OCI-LY3 (cell line): ENCODE measurements around the gene CRYBG1.

ENCODE experiments used
- H2AFZ ChIP-seq: fragments of 200-600, 300-600 bp; shearing (Covaris generic); 2 replicates; pipeline ENCODE4 v1.6.0; 2014; ENCODE audit warnings: antibody characterized with exemption, low read depth, low read length
- H3K27ac ChIP-seq: fragments of 200-600, 300-600 bp; sonication (generic); 2 replicates; pipeline ENCODE4 v1.5.1; 2014; ENCODE audit warnings: mild to moderate bottlenecking, low read length, moderate library complexity, mixed read lengths
- H3K27me3 ChIP-seq: fragments of 200-600, 300-600 bp; sonication (generic); 2 replicates; pipeline ENCODE4 v1.6.1; 2014; ENCODE audit warnings: low read depth, low read length, mixed read lengths
- H3K36me3 ChIP-seq: fragments of 200-600, 300-600 bp; sonication (generic); replicated peaks from 2 replicates; pipeline ENCODE3; 2014; ENCODE audit warnings: low read depth, low read length, mixed read lengths
- H3K4me1 ChIP-seq: fragments of 300-600, 200-600 bp; sonication (generic); 2 replicates; pipeline ENCODE4 v1.6.1; 2014; ENCODE audit warnings: low read length, mixed read lengths
- H3K4me2 ChIP-seq: fragments of 200-600, 300-600 bp; sonication (generic); 2 replicates; pipeline ENCODE4 v1.6.1; 2014; ENCODE audit warnings: low read length, mixed read lengths
- H3K4me3 ChIP-seq: fragments of 300-600, 200-600 bp; sonication (generic); 2 replicates; pipeline ENCODE4 v1.5.1; 2014; ENCODE audit warnings: antibody characterized with exemption, mild to moderate bottlenecking, low read length, moderate library complexity
- H3K79me2 ChIP-seq: fragments of 300-600, 200-600 bp; shearing (Covaris generic); 2 replicates; pipeline ENCODE4 v1.6.1; 2014; ENCODE audit warnings: mild to moderate bottlenecking, low read length, mixed read lengths
- H3K9ac ChIP-seq: fragments of 300-600, 200-600 bp; shearing (Covaris generic); 2 replicates; pipeline ENCODE4 v1.6.0; 2014; ENCODE audit warnings: mild to moderate bottlenecking, low read length, moderate library complexity
- H3K9me3 ChIP-seq: fragments of 200-600, 300-600 bp; shearing (Covaris generic); 2 replicates; pipeline ENCODE4 v1.6.1; 2014; ENCODE audit warnings: low read length, mixed read lengths; ENCODE audit not compliant: insufficient read depth
- H4K20me1 ChIP-seq: fragments of 200-600, 300-600 bp; sonication (generic); 2 replicates; pipeline ENCODE4 v1.6.1; 2016; ENCODE audit warnings: low read length, mixed read lengths; ENCODE audit not compliant: insufficient read depth
- CTCF ChIP-seq: fragments of 200-600, 300-600 bp; sonication (generic); IDR thresholded peaks from 2 replicates; pipeline ENCODE4 v1.5.1; 2014; ENCODE audit warnings: antibody characterized with exemption, low read length, low read depth
- EZH2phosphoT487 ChIP-seq: fragments of 200-600 bp; shearing (Covaris generic); IDR thresholded peaks from 2 replicates; pipeline ENCODE4 v1.6.1; 2018; ENCODE audit warnings: antibody characterized with exemption, mixed run types, low read depth

The CRYBG1 gene

GRCh38 chr6:106614166-106614565 is 253.6 kb downstream of the CRYBG1 start:
- peak overlapping the region; percentile 84 for H3K27ac ChIP-seq
- peaks cover 5% of the 10 kb centered on the region for H3K79me2 ChIP-seq
- peak overlapping the region; percentile 23 for H3K4me2 ChIP-seq
- TF ChIP-seq CTCF (no peak), EZH2phosphoT487 (no peak)
- no peak overlapping the region for H2AFZ ChIP-seq
- no peak overlapping the region for H3K4me3 ChIP-seq
- H4K20me1 ChIP-seq = no peaks in the 10 kb centered on the region
- H3K4me1 ChIP-seq = peaks cover 44% of the 10 kb centered on the region
- H3K9ac ChIP-seq = peak overlapping the region; percentile 54
- peaks cover 18% of the 10 kb centered on the region for H3K36me3 ChIP-seq
- H3K9me3 ChIP-seq = no peaks in the 10 kb centered on the region
- no peaks in the 10 kb centered on the region for H3K27me3 ChIP-seq

GRCh38 chr6:106614592-106615257 is 254.2 kb downstream of the CRYBG1 start:
- Histone ChIP-seq H3K4me2 (peak overlapping the region; percentile 23), H3K27me3 (no peaks in the 10 kb centered on the region), H3K79me2 (peaks cover 5% of the 10 kb centered on the region), H3K9me3 (no peaks in the 10 kb centered on the region), H4K20me1 (no peaks in the 10 kb centered on the region), H2AFZ (no peak overlapping the region), H3K4me3 (no peak overlapping the region), H3K9ac (peak overlapping the region; percentile 54), H3K4me1 (peaks cover 41% of the 10 kb centered on the region), H3K36me3 (peaks cover 18% of the 10 kb centered on the region), H3K27ac (peak overlapping the region; percentile 84)
- TF ChIP-seq CTCF (no peak), EZH2phosphoT487 (no peak)

- H3K9me3 ChIP-seq = no peaks in the 10 kb centered on the region
- H2AFZ ChIP-seq = no peak overlapping the region
- no peaks in the 10 kb centered on the region for H4K20me1 ChIP-seq
- no peak overlapping the region for H3K4me3 ChIP-seq
- H3K4me2 ChIP-seq = no peak overlapping the region
- no peaks in the 10 kb centered on the region for H3K27me3 ChIP-seq
- H3K27ac ChIP-seq = no peak overlapping the region
- H3K4me1 ChIP-seq = peaks cover 30% of the 10 kb centered on the region
- no peak for TF ChIP-seq CTCF
- no peak for TF ChIP-seq EZH2phosphoT487
- no peak overlapping the region for H3K9ac ChIP-seq
- H3K36me3 ChIP-seq = peaks cover 15% of the 10 kb centered on the region
- peaks cover 5% of the 10 kb centered on the region for H3K79me2 ChIP-seq
These were observed 256.8 kb downstream of the CRYBG1 start for GRCh38 chr6:106617302-106617701.

GRCh38 chr6:106617857-106618256 is 257.3 kb downstream of the CRYBG1 start:
- TF ChIP-seq EZH2phosphoT487 (no peak), CTCF (no peak)
- peaks cover 24% of the 10 kb centered on the region for H3K4me1 ChIP-seq
- no peak overlapping the region for H3K27ac ChIP-seq
- no peaks in the 10 kb centered on the region for H3K9me3 ChIP-seq
- no peaks in the 10 kb centered on the region for H3K27me3 ChIP-seq
- peaks cover 5% of the 10 kb centered on the region for H3K79me2 ChIP-seq
- H3K9ac ChIP-seq = no peak overlapping the region
- H4K20me1 ChIP-seq = no peaks in the 10 kb centered on the region
- H2AFZ ChIP-seq = no peak overlapping the region
- no peak overlapping the region for H3K4me3 ChIP-seq
- H3K36me3 ChIP-seq = peaks cover 21% of the 10 kb centered on the region
- no peak overlapping the region for H3K4me2 ChIP-seq
